Kidney epithelial cell (primary cell): ENCODE measurements around the gene SDK2. TPM values are rescaled to one million over a fixed set of nuclear protein-coding genes. Genes with fewer than 3 reads are reported as not detected.

Source experiments
- DNase-seq: peaks from one replicate; pipeline ENCODE4 v3.0.0-alpha.2; 2010; ENCODE audit warnings: low read depth
- H3K27me3 ChIP-seq: 2 replicates; pipeline ENCODE4 v1.6.0; 2011; ENCODE audit warnings: low read length; ENCODE audit not compliant: control insufficient read depth, insufficient read depth
- H3K36me3 ChIP-seq: 2 replicates; pipeline ENCODE4 v1.5.1; 2011; ENCODE audit warnings: low read length; ENCODE audit not compliant: control insufficient read depth, insufficient read depth
- H3K4me3 ChIP-seq: 2 replicates; pipeline ENCODE4 v1.5.1; 2011; ENCODE audit warnings: low read depth, mild to moderate bottlenecking, control low read depth, low read length
- CTCF ChIP-seq: IDR thresholded peaks from 2 replicates; pipeline ENCODE4 v1.5.1; 2011; ENCODE audit warnings: mild to moderate bottlenecking, moderate library complexity, low read length, control low read depth, inconsistent platforms; ENCODE audit not compliant: insufficient read depth, poor library complexity, severe bottlenecking
- total RNA-seq: library from RNA; depleted of rRNA; stranded (reverse); fragments of >200 nt; gene quantifications from 2 replicates; pipeline ENCODE4 v1.2.3, GENCODE V29; 2015

The SDK2 gene
- total RNA-seq, 1 donor from 2014 or later: 1.2 TPM

DNA sequence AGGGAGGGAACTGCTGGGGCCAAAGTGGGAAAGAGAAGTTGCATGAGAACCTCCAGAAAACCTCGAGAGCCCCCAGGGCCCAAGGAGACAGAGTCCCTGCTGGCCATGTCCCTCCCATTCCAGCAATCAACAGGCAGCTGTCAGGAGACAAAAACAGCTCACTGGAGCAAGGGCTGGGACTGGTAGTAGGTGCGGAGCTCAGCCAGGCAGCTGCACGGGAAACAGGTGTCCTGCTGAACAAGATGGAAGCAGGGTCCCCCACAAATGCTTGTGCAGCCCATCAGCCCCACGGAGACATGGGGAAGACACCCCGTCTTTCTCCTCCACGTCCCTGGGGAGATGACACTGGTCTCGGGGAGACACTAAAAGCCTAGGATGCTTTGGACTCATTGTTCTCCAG is 34.5 kb downstream of the SDK2 start:
- DNase-seq: no peak
- TF ChIP-seq CTCF: no peak
- Histone ChIP-seq H3K27me3 (peaks cover 9% of the 10 kb centered on the region), H3K4me3 (no peak overlapping the region), H3K36me3 (no peaks in the 10 kb centered on the region)

DNA sequence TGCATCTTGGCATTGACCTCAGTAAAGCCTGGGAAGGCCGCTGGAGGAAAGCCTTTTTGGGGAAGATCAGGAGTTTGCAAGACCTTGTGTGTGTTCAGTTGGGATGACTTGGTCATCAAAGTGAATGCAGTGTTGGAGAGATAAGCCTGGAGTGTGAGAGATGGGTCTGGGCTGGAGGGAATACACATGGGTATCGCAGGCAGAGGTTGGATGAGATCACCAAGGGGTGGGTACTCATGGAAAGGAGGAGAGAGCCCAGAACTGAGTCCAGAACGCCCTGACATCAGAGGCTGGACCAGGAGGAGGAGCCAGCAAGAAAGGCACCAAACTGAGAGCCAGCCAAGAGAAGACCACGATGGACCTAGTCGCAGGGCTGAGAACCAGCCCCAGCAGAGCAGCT is 35.2 kb downstream of the SDK2 start:
- H3K27me3 ChIP-seq: peaks cover 9% of the 10 kb centered on the region
- H3K4me3 ChIP-seq: no peak overlapping the region
- no peaks in the 10 kb centered on the region for H3K36me3 ChIP-seq
- TF ChIP-seq CTCF: no peak
- DNase-seq: no peak

DNA sequence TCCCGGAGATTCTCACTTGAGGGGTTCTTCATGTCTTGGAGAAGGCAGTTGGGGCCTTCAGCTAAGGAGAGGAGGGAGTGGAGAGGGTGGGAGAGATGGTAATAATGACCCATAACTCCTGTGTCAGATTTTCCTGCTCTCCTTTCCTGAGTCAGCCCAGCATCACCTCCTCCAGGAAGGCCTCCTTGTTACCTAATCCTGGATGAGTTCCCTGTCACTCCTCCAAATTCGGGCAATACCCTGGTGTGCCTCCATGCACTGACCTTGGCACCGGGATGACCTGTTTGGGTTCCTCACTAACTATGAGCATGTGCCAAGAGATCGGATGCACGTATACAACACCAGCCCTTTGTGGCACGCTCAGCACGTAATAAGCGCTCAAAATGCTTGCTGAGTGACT is 38.8 kb downstream of the SDK2 start:
- H3K36me3 ChIP-seq: no peaks in the 10 kb centered on the region
- DNase-seq: no peak
- no peaks in the 10 kb centered on the region for H3K27me3 ChIP-seq
- H3K4me3 ChIP-seq: no peak overlapping the region
- no peak for TF ChIP-seq CTCF

- Histone ChIP-seq H3K27me3 (no peaks in the 10 kb centered on the region), H3K4me3 (no peak overlapping the region), H3K36me3 (no peaks in the 10 kb centered on the region)
- no peak for TF ChIP-seq CTCF
- DNase-seq: no peak
Observed at GRCh38 chr17:73604476-73604875, 39.8 kb downstream of the SDK2 start.

DNA sequence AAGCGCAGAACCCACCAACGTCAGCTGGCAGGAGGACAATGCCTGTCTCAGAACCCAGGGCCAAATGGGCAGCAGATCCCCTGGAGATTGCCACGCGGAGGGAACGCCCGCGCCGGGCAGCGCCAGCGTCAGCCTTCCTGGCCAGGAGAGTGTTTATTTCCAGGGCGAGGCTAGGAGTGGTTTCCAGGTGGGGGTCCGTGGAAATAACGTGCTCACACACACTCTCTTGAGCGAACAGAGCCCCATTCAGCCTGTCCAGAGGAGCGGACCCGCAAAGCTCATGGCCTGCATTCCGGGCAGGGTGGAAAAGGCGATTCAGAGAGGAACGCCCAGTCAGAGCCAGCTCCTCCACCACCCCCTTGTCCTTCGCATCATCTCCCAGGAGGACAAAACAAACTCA is 40.3 kb downstream of the SDK2 start:
- Histone ChIP-seq H3K4me3 (no peak overlapping the region), H3K27me3 (no peaks in the 10 kb centered on the region), H3K36me3 (no peaks in the 10 kb centered on the region)
- DNase-seq: no peak
- TF ChIP-seq CTCF: no peak

DNA sequence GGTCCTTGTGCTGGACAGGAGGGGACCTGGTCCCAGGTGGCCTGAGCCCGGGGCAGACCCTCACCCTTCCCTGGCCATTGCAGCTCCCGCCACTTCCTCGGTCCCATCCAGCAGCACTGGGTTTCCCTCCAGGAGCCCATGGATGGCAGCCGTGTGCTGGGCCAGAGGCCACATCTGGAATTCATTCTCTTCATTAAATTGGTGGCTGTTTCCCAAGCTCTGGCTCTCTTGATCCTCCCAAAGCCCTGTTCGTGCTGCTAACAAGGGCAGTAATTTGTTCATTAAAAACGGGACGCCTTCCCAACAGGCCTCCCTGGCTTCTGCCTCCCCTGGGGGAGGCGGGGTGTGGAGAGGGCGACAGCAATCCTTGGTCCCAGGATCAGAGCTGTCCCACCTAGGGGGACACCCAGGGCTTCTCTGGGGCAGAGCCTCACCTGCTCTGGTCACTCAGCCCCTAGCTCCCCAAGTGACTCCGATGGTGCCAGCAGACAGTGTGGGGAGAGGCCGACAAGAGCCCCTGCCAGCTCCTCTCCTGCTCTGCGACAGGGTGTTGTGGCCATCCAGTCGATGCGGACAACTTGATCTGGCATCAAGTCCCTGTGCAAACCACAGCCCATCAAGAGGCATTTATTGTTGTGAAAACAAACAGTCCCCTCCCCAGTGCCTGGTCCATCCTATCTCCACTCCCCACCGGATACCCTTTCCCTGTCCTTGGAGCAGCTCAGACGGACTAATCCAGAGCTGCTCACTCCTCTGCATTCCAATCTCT is 44.0 kb downstream of the SDK2 start:
- Histone ChIP-seq H3K36me3 (no peaks in the 10 kb centered on the region), H3K27me3 (no peaks in the 10 kb centered on the region), H3K4me3 (no peak overlapping the region)
- TF ChIP-seq CTCF: no peak
- no peak for DNase-seq
